AG04449 (cell line): ENCODE results near the gene MUC5B.

Source experiments
- CTCF ChIA-PET: fragments of 350-600 bp; formaldehyde crosslinking; extraction: SDS; loops from one replicate; lab custom pipeline; 2021; ENCODE audit warnings: antibody characterized with exemption; lab: Yijun Ruan, JAX
- POLR2A ChIA-PET: fragments of 400-600, 350-600 bp; formaldehyde crosslinking; extraction: SDS; loops from one replicate; lab custom pipeline; 2020; ENCODE audit warnings: antibody characterized with exemption, inconsistent platforms; lab: Yijun Ruan, JAX
- DNase-seq: peaks from one replicate; pipeline ENCODE4 v3.0.0-alpha.2; 2010; ENCODE audit warnings: low read depth, low spot score
- H3K4me3 ChIP-seq: 2 replicates; pipeline ENCODE4 v1.5.1; 2011; ENCODE audit warnings: low read depth, mild to moderate bottlenecking, control low read depth, low read length
- CTCF ChIP-seq: IDR thresholded peaks from one replicate; pipeline ENCODE4 v1.5.1; 2011; ENCODE audit warnings: mild to moderate bottlenecking, moderate library complexity, low read length, control low read depth, inconsistent platforms; ENCODE audit not compliant: insufficient read depth; ENCODE audit errors: missing control alignments

MUC5B gene

DNA sequence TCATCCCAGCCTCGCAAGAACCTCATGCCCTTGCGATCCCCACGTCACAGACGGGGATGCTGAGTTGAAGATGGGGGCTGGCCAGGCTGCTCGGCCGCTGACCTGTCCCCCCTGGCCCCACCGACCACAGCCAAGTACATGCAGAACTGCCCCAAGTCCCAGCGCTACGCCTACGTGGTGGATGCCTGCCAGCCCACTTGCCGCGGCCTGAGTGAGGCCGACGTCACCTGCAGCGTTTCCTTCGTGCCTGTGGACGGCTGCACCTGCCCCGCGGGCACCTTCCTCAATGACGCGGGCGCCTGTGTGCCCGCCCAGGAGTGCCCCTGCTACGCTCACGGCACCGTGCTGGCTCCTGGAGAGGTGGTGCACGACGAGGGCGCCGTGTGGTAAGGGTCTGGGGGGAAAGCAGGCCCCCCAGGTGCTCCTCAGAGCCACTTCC, 10.0 kb downstream of the MUC5B start:
- TF ChIP-seq CTCF = no peak
- CTCF ChIA-PET = no interaction called here
- POLR2A ChIA-PET = no interaction called here
- no peak for DNase-seq
- no peak overlapping the region for H3K4me3 ChIP-seq

GRCh38 chr11:1233351-1234053, 10.6 kb downstream of the MUC5B start:
- DNase-seq = no peak
- TF ChIP-seq CTCF = no peak
- H3K4me3 ChIP-seq = no peak overlapping the region
- ChIA-PET POLR2A (no interaction called here), CTCF (no interaction called here)

DNA sequence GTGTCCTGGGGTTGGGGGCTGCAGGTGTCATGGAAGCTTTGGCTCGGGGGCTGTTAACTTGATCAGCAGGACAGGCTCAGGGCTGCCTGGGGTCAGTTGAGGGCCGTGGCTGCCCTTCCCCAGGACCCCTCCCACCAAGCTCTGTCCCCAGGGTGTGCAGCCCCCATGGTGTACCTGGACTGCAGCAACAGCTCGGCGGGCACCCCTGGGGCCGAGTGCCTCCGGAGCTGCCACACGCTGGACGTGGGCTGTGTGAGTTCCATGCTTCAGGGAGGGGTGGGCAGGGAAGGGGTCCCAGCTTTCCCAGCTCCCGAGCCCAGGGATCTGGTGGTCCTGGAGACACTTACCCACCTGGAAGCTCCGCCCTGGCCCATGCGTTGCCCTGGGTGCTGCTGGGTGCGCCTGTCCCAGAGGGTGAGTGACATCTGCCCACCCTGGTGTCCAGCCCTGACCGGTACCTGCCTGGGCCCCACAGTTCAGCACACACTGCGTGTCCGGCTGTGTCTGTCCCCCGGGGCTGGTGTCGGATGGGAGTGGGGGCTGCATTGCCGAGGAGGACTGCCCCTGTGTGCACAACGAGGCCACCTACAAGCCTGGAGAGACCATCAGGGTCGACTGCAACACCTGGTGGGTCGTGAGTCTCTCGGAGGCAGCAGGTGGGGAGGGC, 11.3 kb downstream of the MUC5B start:
- H3K4me3 ChIP-seq = no peak overlapping the region
- TF ChIP-seq CTCF = no peak
- POLR2A ChIA-PET = no interaction called here

GRCh38 chr11:1234771-1235305, 12.0 kb downstream of the MUC5B start:
- CTCF ChIA-PET = interaction anchor here (1.0 kb wide), 1 partner anchor 33 kb away, joined by 3 read pairs; no protein-coding TSS in a partner anchor
- no peak overlapping the region for H3K4me3 ChIP-seq
- TF ChIP-seq CTCF = no peak
- POLR2A ChIA-PET = no interaction called here
- DNase-seq = no peak

More for the DNA sequence above, 11.3 kb downstream of the MUC5B start:
- CTCF ChIA-PET = no interaction called here
- no peak for DNase-seq

DNA sequence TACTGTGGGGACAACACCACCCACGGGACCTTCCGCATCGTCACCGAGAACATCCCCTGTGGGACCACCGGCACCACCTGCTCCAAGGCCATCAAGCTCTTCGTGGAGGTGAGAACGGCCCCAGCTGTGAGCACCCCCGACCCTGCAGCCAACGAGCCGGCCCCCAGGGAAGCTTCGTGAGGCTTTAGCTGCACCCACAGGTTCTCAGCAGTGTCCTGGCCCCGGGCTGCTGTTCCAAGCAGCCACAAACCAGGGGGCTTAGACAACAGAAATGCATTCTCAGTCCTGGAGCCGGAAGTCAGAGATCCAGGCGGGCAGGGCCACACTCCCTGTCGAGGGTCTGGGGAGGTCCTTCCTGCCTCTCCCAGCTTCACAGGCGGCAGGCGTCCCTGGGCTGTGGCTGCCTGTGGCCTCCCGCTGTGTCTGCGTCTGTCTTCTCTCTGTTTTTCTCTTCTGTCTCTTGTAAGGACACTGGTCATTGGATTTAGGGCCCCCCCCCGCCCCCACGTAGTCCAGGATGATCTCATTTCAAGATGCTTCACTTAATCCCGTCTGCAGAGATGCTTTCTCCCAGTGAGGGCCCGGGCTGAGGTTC, 12.5 kb downstream of the MUC5B start:
- ChIA-PET POLR2A (interaction anchor here (0.6 kb wide), 1 partner anchor 357 kb away, joined by 3 read pairs; no protein-coding TSS in a partner anchor), CTCF (interaction anchor here (1.0 kb wide), 1 partner anchor 33 kb away, joined by 3 read pairs; no protein-coding TSS in a partner anchor)
- H3K4me3 ChIP-seq = no peak overlapping the region
- no peak for DNase-seq
- TF ChIP-seq CTCF = no peak
